ENCODE data around the gene SAP30L.

The SAP30L gene

GRCh38 chr5:154464438-154464837 is 18.6 kb downstream of the SAP30L start:
- DNase-seq (ENCODE audit: low read depth in 2 of 3, low spot score in 2 of 3): no peak

GRCh38 chr5:154465169-154465568 is 19.4 kb downstream of the SAP30L start:
- no peak for DNase-seq (ENCODE audit: low read depth in 2 of 3, low spot score in 2 of 3)

- no peak for DNase-seq (ENCODE audit: low read depth in 2 of 3, low spot score in 2 of 3)
Measured at GRCh38 chr5:154466147-154466546, 20.4 kb downstream of the SAP30L start.

GRCh38 chr5:154466671-154467070 is 20.9 kb downstream of the SAP30L start:
- no peak for DNase-seq (ENCODE audit: low read depth in 2 of 3, low spot score in 2 of 3)

GRCh38 chr5:154467655-154468354 is 22.0 kb downstream of the SAP30L start:
- peak in 2 of 3 experiments; percentile 75 to 80 for DNase-seq (ENCODE audit: low read depth in 2 of 3, low spot score in 2 of 3)

GRCh38 chr5:154470137-154470536 is 24.3 kb downstream of the SAP30L start:
- DNase-seq (ENCODE audit: low read depth in 2 of 3, low spot score in 2 of 3): no peak

- no peak for DNase-seq (ENCODE audit: low read depth in 2 of 3, low spot score in 2 of 3)
Measured at GRCh38 chr5:154470947-154471870, 25.4 kb downstream of the SAP30L start.

- no peak for DNase-seq (ENCODE audit: low read depth in 2 of 3, low spot score in 2 of 3)
Measured at GRCh38 chr5:154472871-154473580, 27.2 kb downstream of the SAP30L start.

- no peak for DNase-seq (ENCODE audit: low read depth in 2 of 3, low spot score in 2 of 3)
Measured at GRCh38 chr5:154473581-154474283, 27.9 kb downstream of the SAP30L start.

GRCh38 chr5:154474396-154475334 is 28.9 kb downstream of the SAP30L start:
- DNase-seq (ENCODE audit: low read depth in 2 of 3, low spot score in 2 of 3): no peak

- no peak for DNase-seq (ENCODE audit: low read depth in 2 of 3, low spot score in 2 of 3)
Measured at GRCh38 chr5:154475591-154476353, 30.0 kb downstream of the SAP30L start.

- DNase-seq (ENCODE audit: low read depth in 2 of 3, low spot score in 2 of 3): no peak
Measured at GRCh38 chr5:154476354-154477205, 30.8 kb downstream of the SAP30L start.

GRCh38 chr5:154477382-154478223 is 31.8 kb downstream of the SAP30L start:
- DNase-seq (ENCODE audit: low read depth in 2 of 3, low spot score in 2 of 3): no peak

GRCh38 chr5:154478224-154478565 is 32.4 kb downstream of the SAP30L start, which contains the start of gene HAND1:
Gene HAND1, minus strand, starts transcription at chr5:154478227. Its CDS starts 219 bp downstream, at chr5:154478008.
- DNase-seq (ENCODE audit: low read depth in 2 of 3, low spot score in 2 of 3): no peak

- DNase-seq (ENCODE audit: low read depth in 2 of 3, low spot score in 2 of 3): no peak
Measured at GRCh38 chr5:154478752-154479159, 33.0 kb downstream of the SAP30L start.

- DNase-seq (ENCODE audit: low read depth in 2 of 3, low spot score in 2 of 3): no peak
Measured at GRCh38 chr5:154479160-154479943, 33.6 kb downstream of the SAP30L start.

All from activated CD8-positive, alpha-beta memory T cell treated with anti-CD3 and anti-CD28 coated beads for 48 hours (primary cell).